GM19463 (cell line): ENCODE data around the gene RNF212B.
"Not testable (repeated sequence)": the region's sequence is repeated elsewhere in the genome, so short reads cannot be mapped to it uniquely, and the experiment has no call there.

Experiments used
- ATAC-seq: cut with Tn5 transposase; IDR thresholded peaks from one replicate; pipeline ENCODE4 v1.9.1; 2021; ENCODE audit warnings: mild to moderate bottlenecking, moderate library complexity; ENCODE audit not compliant: unreplicated experiment

Gene RNF212B

GRCh38 chr14:23237772-23238594 is at the start of gene RNF212B:
RNF212B (plus strand) TSS chr14:23237936; CDS start chr14:23240346, 2,410 bp downstream.
- ATAC-seq = peak; percentile 95

GRCh38 chr14:23193432-23193831 is 44.3 kb upstream of the RNF212B start:
- no peak for ATAC-seq

GRCh38 chr14:23195552-23196101 is 42.1 kb upstream of the RNF212B start:
- ATAC-seq = no peak

- ATAC-seq = not testable (repeated sequence)
These were observed 41.2 kb upstream of the RNF212B start for GRCh38 chr14:23196487-23196886.

GRCh38 chr14:23199141-23199540 is 38.6 kb upstream of the RNF212B start:
- ATAC-seq = not testable (repeated sequence)

GRCh38 chr14:23202001-23202400 is 35.7 kb upstream of the RNF212B start:
- no peak for ATAC-seq

- ATAC-seq = no peak
These were observed 31.2 kb upstream of the RNF212B start for GRCh38 chr14:23206422-23207145.

GRCh38 chr14:23207146-23207540 is 30.6 kb upstream of the RNF212B start:
- no peak for ATAC-seq

- no peak for ATAC-seq
These were observed 29.4 kb upstream of the RNF212B start for GRCh38 chr14:23208324-23208723.

- ATAC-seq = no peak
These were observed 27.9 kb upstream of the RNF212B start for GRCh38 chr14:23209651-23210423.

- no peak for ATAC-seq
These were observed 22.3 kb upstream of the RNF212B start for GRCh38 chr14:23215421-23215820.

- ATAC-seq = no peak
These were observed 20.4 kb upstream of the RNF212B start for GRCh38 chr14:23217032-23218020.

GRCh38 chr14:23219075-23219474 is 18.7 kb upstream of the RNF212B start:
- ATAC-seq = no peak

GRCh38 chr14:23224958-23225357 is 12.8 kb upstream of the RNF212B start:
- not testable (repeated sequence) for ATAC-seq

- no peak for ATAC-seq
These were observed 10.2 kb upstream of the RNF212B start for GRCh38 chr14:23227566-23227965.

GRCh38 chr14:23228812-23229211 is 8.9 kb upstream of the RNF212B start:
- no peak for ATAC-seq

- not testable (repeated sequence) for ATAC-seq
These were observed 5.4 kb upstream of the RNF212B start for GRCh38 chr14:23232241-23232808.

- ATAC-seq = no peak
These were observed 2.9 kb downstream of the RNF212B start for GRCh38 chr14:23240661-23241060.

GRCh38 chr14:23241061-23241715 is 3.5 kb downstream of the RNF212B start:
- not testable (repeated sequence) for ATAC-seq
